Thymus (tissue), 11 donors: ENCODE data around the gene CCDC137. TPM values are rescaled to one million over a fixed set of nuclear protein-coding genes. Genes with fewer than 3 reads are reported as not detected.

ENCODE experiments used
- DNase-seq, 9 donors: peaks; one replicate each; pipeline ENCODE4 v3.0.0-alpha.2; 2013; ENCODE audit warnings: low spot score in 9 of 9, low read depth in 6 of 9, missing footprints in 1 of 9
- H3K27ac ChIP-seq, 2 donors: one replicate each; pipeline ENCODE4 v1.5.1; 2013; ENCODE audit warnings: control low read depth in 1 of 2, low read depth in 1 of 2, low read length in 1 of 2, mild to moderate bottlenecking in 1 of 2, moderate library complexity in 1 of 2
- H3K27me3 ChIP-seq, 2 donors: one replicate each; pipeline ENCODE4 v1.5.1; 2013; ENCODE audit warnings: low read length in 1 of 2; ENCODE audit not compliant: control insufficient read depth in 2 of 2, insufficient read depth in 1 of 2
- H3K36me3 ChIP-seq, 2 donors: one replicate each; pipeline ENCODE4 v1.5.1; 2013; ENCODE audit warnings: low read length in 1 of 2, mild to moderate bottlenecking in 1 of 2, moderate library complexity in 1 of 2; ENCODE audit not compliant: control insufficient read depth in 2 of 2, insufficient read depth in 2 of 2
- H3K4me1 ChIP-seq, 2 donors: one replicate each; pipeline ENCODE4 v1.5.1; 2013; ENCODE audit warnings: low read length in 2 of 2; ENCODE audit not compliant: control insufficient read depth in 2 of 2, insufficient read depth in 2 of 2
- H3K4me3 ChIP-seq, 2 donors: one replicate each; pipeline ENCODE4 v1.5.1; 2013; ENCODE audit warnings: low read length in 2 of 2, control low read depth in 1 of 2, mild to moderate bottlenecking in 1 of 2
- H3K9me3 ChIP-seq, 2 donors: one replicate each; pipeline ENCODE4 v1.5.1; 2013; ENCODE audit warnings: low read length in 1 of 2, mild to moderate bottlenecking in 1 of 2; ENCODE audit not compliant: control insufficient read depth in 2 of 2, insufficient read depth in 1 of 2
- WGBS: extraction: QIAGEN DNeasy Blood & Tissue Kit; methylation state at CpG from one replicate; pipeline ENCODE4 v1.1.7; 2013; 5-methylcytosine and 5-hydroxymethylcytosine counted together
- polyA plus RNA-seq: library from polyadenylated mRNA; stranded (reverse); fragments of 200-250 nt; gene quantifications from one replicate; pipeline ENCODE4 v1.2.3, GENCODE V29; 2013
- total RNA-seq: library from RNA; stranded (reverse); fragments of 120-200 nt; gene quantifications from one replicate; pipeline ENCODE4 v1.2.4, GENCODE V29; 2013
- donor health status: healthy.

Gene CCDC137
- total and polyA plus RNA-seq, 2 donors: 14.4 to 42.5 TPM

DNA sequence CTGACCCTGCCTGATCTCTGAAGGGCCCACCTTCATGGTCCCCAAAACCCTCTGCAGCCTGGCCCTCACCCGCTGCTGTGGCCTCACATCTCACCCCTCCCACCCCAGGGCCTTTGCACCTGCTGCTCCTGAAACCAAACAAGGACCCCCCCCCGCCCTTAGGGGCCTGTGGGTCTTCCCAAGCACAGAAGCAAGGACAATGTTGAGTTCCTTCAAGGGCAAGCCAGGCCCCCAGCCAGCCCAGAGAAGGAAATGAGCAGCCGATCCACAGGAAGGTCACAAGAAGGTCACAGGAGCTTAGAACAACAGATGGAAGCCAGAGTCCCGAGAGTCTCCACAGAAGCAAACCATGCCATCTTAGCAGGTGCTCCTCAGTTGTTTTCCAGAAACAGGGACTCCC is 9.7 kb upstream of the CCDC137 start:
- no peak for DNase-seq
- no peaks in the 10 kb centered on the region for H3K9me3 ChIP-seq
- no peak overlapping the region for H3K4me3 ChIP-seq
- H3K27ac ChIP-seq: no peak overlapping the region
- peaks cover 5 to 29% of the 10 kb centered on the region in 2 donors for H3K4me1 ChIP-seq
- no peaks in the 10 kb centered on the region for H3K27me3 ChIP-seq
- 66% methylated on average over 4 of the region's 4 CpGs for WGBS
- no peaks in the 10 kb centered on the region for H3K36me3 ChIP-seq

DNA sequence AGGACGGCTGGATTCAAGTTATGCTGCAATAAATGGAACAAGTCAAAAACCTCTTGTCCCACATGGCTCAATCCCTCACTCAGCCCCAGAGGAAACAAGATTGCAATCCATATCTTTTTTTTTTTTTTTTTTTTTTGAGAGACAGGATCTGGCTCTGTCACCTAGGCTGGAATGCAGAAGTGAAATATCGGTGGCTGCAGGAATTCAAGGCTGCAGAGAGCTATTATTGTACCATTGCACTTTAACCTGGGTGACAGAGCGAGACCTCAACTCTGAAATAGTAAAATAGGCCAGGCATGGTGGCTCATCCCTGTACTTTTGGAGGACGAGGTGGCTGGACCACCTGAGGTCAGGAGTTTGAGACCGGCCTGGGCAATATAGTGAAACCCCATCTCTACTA is 7.5 kb upstream of the CCDC137 start:
- Histone ChIP-seq H3K4me3 (no peak overlapping the region), H3K4me1 (peaks cover 0 to 32% of the 10 kb centered on the region in 2 donors), H3K9me3 (no peaks in the 10 kb centered on the region), H3K27ac (no peak overlapping the region), H3K36me3 (no peaks in the 10 kb centered on the region), H3K27me3 (no peaks in the 10 kb centered on the region)
- DNase-seq: no peak
- 89% methylated on average over 5 of the region's 5 CpGs for WGBS

DNA sequence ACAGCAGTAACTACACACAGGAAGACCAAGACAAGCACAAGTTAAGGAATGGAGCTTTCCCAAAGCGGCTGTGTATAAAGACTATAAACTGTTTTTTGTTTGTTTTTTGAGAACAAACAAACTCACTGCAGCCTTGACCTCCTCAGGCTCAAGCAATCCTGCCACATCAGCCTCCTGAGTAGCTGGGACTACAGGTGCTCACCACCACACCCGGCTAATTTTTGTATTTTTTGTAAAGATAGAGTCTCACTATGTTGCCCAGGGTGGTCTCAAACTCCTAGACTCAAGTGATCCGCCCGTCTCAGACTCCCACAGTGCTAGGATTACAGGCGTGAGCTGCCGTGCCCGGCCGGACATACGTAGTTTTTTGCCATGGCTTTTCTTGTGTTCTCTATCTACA is 6.1 kb upstream of the CCDC137 start:
- H3K9me3 ChIP-seq: no peaks in the 10 kb centered on the region
- DNase-seq: no peak
- peaks cover 4 to 6% of the 10 kb centered on the region in 2 donors for H3K36me3 ChIP-seq
- no peaks in the 10 kb centered on the region for H3K27me3 ChIP-seq
- H3K4me1 ChIP-seq: peaks cover 0 to 36% of the 10 kb centered on the region in 2 donors
- H3K27ac ChIP-seq: no peak overlapping the region
- WGBS: 98% methylated on average over 9 of the region's 9 CpGs
- H3K4me3 ChIP-seq: no peak overlapping the region

DNA sequence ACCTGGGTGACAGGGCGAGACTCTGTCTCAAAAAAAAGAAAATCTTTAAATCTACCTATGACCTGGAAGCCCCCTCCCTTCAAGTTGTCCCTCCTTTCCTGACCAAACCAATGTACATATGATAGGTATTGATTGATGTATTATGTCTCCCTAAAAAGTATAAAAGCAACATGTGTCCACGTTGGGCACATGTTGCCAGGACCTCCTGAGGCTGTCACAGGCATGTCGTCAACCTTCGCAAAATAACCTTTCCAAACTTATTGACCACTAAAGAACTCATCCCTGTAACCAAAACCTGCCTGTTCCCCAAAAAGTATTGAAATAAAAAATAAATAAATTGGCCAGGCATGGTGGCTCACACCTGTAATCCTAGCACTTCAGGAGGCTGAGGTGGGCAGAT is 4.5 kb upstream of the CCDC137 start:
- H3K36me3 ChIP-seq: peaks cover 4 to 6% of the 10 kb centered on the region in 2 donors
- no peak for DNase-seq
- H3K27me3 ChIP-seq: no peaks in the 10 kb centered on the region
- no peak overlapping the region for H3K4me3 ChIP-seq
- no peak overlapping the region for H3K27ac ChIP-seq
- H3K4me1 ChIP-seq: peaks cover 0 to 37% of the 10 kb centered on the region in 2 donors
- no peaks in the 10 kb centered on the region for H3K9me3 ChIP-seq
- WGBS: 98% methylated on average over 4 of the region's 4 CpGs

DNA sequence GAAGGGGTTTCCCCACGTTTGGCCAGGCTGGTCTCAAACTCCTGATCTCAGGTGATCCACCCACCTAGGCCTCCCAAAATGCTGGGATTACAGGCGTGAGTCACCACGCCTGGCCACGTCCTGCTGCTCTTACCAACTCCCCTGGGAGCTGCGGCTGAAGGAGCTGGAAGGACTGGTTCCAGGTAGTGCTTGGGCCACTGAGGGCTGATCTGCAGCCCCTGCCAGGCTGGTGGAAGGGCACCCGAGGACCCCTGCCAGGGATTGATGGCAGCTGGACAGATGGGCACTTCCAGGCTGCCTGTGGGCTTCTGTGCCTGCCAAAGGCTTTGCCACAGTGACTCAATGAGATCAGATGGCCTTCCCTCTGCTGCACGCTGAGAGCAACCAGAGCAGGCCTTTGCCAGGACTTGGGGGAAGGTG is 2.5 kb upstream of the CCDC137 start:
- H3K4me3 ChIP-seq: no peak overlapping the region
- H3K36me3 ChIP-seq: peaks cover 6 to 11% of the 10 kb centered on the region in 2 donors
- no peak for DNase-seq
- H3K27me3 ChIP-seq: no peaks in the 10 kb centered on the region
- 98% methylated on average over 7 of the region's 7 CpGs for WGBS
- H3K9me3 ChIP-seq: no peaks in the 10 kb centered on the region
- H3K27ac ChIP-seq: no peak overlapping the region
- peaks cover 5 to 46% of the 10 kb centered on the region in 2 donors for H3K4me1 ChIP-seq

DNA sequence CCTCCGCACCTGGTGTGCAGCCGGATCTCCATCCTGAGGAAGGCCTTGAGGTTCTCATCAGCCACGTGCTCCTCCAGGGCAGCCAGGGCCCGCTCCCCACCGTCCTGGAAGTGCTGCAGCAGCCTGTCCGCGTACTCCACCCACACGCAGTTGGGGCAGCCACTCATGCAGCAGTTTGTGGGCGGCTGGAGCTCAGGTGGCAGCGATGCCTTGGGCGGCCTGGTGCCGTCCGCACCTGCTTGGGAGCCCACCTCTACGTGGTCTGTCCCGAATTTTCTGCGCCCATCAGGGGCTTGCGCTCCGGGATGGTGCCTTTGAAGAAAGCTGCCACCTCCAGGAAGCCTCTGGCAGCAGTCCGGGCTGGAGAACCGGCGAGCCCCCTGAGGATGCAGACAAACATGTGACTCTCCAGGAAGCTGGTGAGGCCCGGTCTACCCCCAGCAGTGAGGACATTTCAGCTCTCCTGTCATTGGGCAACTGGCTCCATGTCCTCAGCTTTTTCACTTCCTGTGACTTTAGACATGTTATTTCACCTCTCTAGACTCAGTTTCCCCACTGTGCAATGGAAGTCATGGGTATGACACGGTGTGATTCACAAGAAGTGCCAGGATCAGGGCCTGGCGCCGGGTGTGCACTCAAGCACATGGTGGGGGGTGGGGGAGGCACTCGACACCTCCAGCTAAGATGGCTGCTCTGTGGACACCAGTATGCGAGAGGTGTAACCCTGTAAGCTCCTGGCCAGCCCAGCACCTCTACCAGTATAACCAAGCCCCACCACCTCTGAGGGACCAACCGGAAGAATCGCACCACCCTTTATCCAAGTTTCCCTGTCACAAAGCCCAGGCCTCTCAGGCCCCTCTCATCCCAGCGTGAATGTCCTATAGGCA is 1.1 kb upstream of the CCDC137 start:
- Histone ChIP-seq H3K36me3 (peaks cover 20 to 23% of the 10 kb centered on the region in 2 donors), H3K4me3 (peak overlapping the region; percentile 91 to 93), H3K27ac (peak overlapping the region in 1 of 2 donors; percentile 80), H3K9me3 (no peaks in the 10 kb centered on the region), H3K4me1 (peaks cover 5 to 46% of the 10 kb centered on the region in 2 donors), H3K27me3 (no peaks in the 10 kb centered on the region)
- WGBS: 65% methylated on average over 30 of the region's 30 CpGs
- peak in 2 of 9 donors; percentile 23 to 49 for DNase-seq

DNA sequence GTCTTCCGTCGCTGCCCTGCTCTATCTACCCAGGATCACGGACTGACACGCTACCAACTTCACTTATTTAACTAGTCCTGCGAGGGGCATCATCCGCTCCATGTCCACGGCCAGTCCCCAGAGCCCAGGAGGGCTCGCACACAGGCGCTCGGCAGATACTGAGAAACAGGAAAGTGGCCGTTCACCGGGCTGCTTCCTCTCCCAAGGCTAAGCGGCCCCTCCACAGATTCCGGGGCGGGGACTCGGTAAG is 520 bp upstream of the CCDC137 start:
- Histone ChIP-seq H3K4me1 (peaks cover 5 to 46% of the 10 kb centered on the region in 2 donors), H3K27ac (peak overlapping the region; percentile 80 to 91), H3K4me3 (peak overlapping the region; percentile 91 to 93), H3K36me3 (peaks cover 24 to 27% of the 10 kb centered on the region in 2 donors), H3K27me3 (no peaks in the 10 kb centered on the region), H3K9me3 (no peaks in the 10 kb centered on the region)
- DNase-seq: peak in 2 of 9 donors; percentile 32 to 57
- 2% methylated on average over 16 of the region's 16 CpGs for WGBS

DNA sequence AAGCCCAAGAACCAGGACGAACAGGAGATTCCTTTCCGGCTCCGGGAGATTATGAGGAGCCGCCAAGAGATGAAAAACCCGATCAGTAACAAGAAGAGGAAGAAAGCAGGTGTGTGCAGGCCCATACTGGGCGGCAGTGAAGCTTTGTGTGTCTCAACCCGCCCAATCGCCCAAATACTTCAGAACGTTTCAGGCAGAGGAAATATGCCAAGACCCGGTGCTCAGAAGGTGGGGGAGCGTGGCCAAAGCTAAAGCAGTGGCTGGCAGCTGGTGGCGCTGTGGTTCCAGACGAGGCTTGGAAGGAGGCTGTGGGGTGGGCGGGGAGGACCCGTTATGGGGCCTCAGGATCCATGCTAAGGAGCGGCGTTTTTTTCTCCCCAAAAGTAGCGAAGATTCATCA is 1.2 kb downstream of the CCDC137 start:
- no peak overlapping the region for H3K4me3 ChIP-seq
- no peak overlapping the region for H3K27ac ChIP-seq
- no peaks in the 10 kb centered on the region for H3K27me3 ChIP-seq
- peaks cover 41 to 44% of the 10 kb centered on the region in 2 donors for H3K36me3 ChIP-seq
- peaks cover 5 to 39% of the 10 kb centered on the region in 2 donors for H3K4me1 ChIP-seq
- no peaks in the 10 kb centered on the region for H3K9me3 ChIP-seq
- 93% methylated on average over 18 of the region's 18 CpGs for WGBS
- DNase-seq: no peak

DNA sequence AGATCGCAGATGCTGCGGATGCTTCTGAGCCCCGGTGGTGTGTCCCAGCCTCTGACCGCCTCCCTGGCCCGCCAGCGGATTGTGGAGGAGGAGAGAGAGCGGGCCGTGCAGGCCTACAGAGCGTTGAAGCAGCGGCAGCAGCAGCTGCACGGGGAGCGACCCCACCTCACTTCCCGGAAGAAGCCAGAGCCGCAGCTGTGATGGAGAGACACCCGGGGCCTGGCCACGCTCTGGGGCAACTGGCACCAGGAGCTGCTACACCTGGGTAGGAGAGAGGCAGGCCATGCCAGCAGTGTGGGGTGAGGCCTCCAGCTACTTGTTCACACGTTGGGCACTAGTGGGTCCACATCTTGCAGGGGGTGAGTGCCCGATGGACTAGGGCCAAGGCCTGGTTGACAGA is 6.0 kb downstream of the CCDC137 start:
- 98% methylated on average over 18 of the region's 18 CpGs for WGBS
- Histone ChIP-seq H3K4me3 (no peak overlapping the region), H3K4me1 (peaks cover 4 to 8% of the 10 kb centered on the region in 2 donors), H3K27me3 (no peaks in the 10 kb centered on the region), H3K27ac (no peak overlapping the region), H3K9me3 (no peaks in the 10 kb centered on the region), H3K36me3 (peaks cover 56 to 62% of the 10 kb centered on the region in 2 donors)
- no peak for DNase-seq
